GM03348 (cell line): ENCODE results near the gene FUT7.

ENCODE experiments used
- DNase-seq: peaks from one replicate; pipeline ENCODE4 v3.0.0; 2012; ENCODE audit warnings: low spot score

FUT7 gene

DNA sequence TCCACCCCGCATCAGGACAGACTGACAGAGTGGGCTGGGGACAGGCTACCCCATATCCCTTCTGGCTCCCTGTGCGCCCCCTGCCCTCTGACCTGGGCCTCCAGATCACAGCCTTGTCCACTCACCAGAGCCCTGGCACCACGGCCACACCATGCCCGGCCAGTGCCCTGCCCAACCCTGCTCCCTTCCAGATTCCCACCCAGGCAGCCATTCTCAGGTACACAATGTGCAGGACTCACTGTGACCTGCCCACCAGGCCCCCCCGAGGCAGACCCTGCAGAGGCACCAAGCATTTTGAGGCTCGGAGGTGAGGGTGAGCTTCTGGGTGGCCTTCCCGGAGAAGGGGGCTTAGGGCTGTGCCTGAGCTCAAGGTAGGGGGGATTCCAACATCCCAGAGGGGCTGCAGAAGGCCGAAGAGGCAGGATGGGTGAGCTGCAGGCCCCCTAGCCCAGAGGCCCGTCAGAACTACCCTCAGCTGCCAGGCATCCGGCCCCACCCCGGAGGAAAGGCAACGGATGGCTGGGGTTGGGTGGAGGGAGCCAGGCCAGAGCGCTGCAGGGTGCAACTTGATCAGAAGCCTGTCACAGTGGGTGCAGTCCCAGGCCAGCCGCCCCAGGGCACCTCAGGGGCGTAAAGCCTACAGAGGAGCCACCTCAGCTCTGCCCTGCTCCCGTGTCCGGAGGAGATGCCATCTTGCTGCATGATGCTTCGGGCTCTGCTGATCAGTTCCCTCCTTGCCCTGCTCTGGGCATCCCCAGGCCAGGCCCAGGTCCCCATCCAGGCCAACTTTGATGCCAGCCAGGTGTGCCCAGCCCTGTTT lies 49.4 kb downstream of the FUT7 start, which contains the start of gene LCNL1:
LCNL1 (plus strand) TSS at position 762 of the 820 bp plus-strand sequence. CDS start 594 bp downstream, outside the sequence.
- DNase-seq = no peak

DNA sequence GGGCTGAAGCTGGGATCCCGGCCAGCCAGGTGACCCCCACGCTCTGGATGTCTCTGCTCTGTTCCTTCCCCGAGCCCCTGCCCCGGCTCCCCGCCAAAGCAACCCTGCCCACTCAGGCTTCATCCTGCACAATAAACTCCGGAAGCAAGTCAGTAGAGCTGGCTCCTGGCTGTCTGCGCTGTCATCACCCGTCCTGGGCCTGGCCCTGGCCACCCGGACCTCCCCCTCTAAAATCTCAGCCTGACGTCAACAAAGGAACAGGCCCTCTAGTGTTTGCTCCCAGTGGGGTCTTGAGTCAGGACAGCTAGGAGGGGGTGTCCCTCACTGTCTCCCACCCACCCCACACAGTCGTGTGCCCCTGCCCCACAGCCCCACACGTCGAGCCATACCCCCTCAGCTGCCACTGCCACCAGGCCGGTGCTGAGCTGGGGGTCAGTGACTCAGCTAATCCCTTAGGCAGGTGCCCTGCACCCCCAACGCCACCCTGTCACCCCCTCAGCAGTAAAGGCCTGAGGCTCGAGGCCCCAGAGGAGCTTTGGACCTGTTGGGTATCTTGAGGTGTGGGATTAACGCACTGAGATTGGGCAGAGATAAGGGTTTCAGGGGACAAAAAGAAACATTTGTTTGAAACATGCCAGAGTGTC lies 50.2 kb downstream of the FUT7 start:
- DNase-seq = no peak

DNA sequence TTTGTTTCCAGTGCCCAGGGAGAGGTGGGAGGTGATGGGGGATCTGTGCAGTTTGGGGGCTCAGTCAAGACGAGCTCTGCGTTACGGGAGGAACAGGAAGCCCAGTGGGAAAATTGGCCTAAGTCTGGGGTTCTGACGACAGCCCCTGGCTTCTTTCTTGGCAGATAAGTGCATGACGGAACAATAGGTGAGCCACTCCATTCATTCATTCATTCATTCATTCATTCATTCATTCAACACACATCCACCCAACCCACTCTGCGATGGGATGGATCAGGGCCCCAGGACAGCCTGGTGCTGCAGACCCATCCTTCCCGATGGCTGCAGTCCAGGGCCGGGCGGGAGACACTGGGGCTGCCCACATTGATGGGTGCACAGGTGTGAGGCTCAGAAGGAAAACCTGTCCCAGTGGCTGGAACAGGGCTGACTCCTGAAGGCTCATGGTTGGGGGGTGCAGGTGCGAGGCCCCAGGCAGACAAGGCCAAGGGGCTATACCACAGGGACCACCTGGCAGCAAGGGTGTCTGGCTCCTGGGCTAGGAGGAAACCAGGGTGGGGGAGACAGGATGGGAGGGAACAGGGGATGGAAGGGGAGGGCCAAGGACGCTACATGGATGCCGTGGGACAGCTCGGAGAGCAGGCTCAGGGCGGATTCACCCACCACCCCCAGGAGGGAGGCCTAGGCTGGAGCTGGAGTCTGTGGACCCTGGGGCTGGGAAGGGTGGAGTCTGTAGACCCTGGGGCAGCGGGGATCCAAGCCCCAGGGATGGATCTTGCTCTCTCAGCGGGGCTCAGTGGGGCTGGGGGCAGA lies 51.0 kb downstream of the FUT7 start:
- DNase-seq = no peak
